WTC11 (cell line): ENCODE results near the gene SPECC1L. TPM values are rescaled to one million over a fixed set of nuclear protein-coding genes. Genes with fewer than 3 reads are reported as not detected.

Experiments
- ATAC-seq: fragments of 200-7000 bp; cut with Tn5 transposase; 2 replicates; pipeline ENCODE4 v1.10.0; 2021; ENCODE audit warnings: mild to moderate bottlenecking, moderate library complexity
- CTCF ChIA-PET: fragments of 300-600 bp; sonication (Branson Sonifier 250); formaldehyde crosslinking; loops from one replicate; lab custom pipeline; 2021; ENCODE audit warnings: antibody characterized with exemption; lab: Charles Lee
- POLR2A ChIA-PET: fragments of 350-600 bp; sonication (Branson Sonifier 250); formaldehyde crosslinking; loops from one replicate; lab custom pipeline; 2021; ENCODE audit warnings: antibody characterized with exemption; lab: Charles Lee
- DNase-seq: peaks from one replicate; pipeline ENCODE4 v3.0.0; 2021; ENCODE audit warnings: low spot score
- H3K27ac Mint-ChIP-seq: 2 replicates; pipeline ENCODE4 v1.8.0; 2021; ENCODE audit warnings: mixed read lengths
- H3K27me3 Mint-ChIP-seq: 2 replicates; pipeline ENCODE4 v1.8.0; 2021; ENCODE audit warnings: low read depth, mild to moderate bottlenecking, moderate library complexity, mixed read lengths
- H3K36me3 Mint-ChIP-seq: 2 replicates; pipeline ENCODE4 v1.8.0; 2021; ENCODE audit warnings: mixed read lengths
- H3K4me1 Mint-ChIP-seq: 2 replicates; pipeline ENCODE4 v1.8.0; 2022; ENCODE audit warnings: mixed read lengths
- H3K4me3 Mint-ChIP-seq: 2 replicates; pipeline ENCODE4 v1.8.0; 2021; ENCODE audit warnings: mild to moderate bottlenecking, moderate library complexity, mixed read lengths
- H3K9me3 Mint-ChIP-seq: 2 replicates; pipeline ENCODE4 v1.8.0; 2021; ENCODE audit warnings: mixed read lengths
- CBFB ChIP-seq: sonication (generic); formaldehyde crosslinking; IDR thresholded peaks from 2 replicates; pipeline ENCODE4 v1.8.1; 2022; ENCODE audit warnings: mild to moderate bottlenecking, low read depth, missing genetic modification reagents
- ETV6 ChIP-seq: sonication (generic); formaldehyde crosslinking; IDR thresholded peaks from 2 replicates; pipeline ENCODE4 v1.8.1; 2022; ENCODE audit warnings: mild to moderate bottlenecking, missing genetic modification reagents
- GRHL2 ChIP-seq: fragments of 250-450 bp; sonication (Bioruptor Pico); IDR thresholded peaks from 2 replicates; pipeline ENCODE4 v1.8.0; 2022; ENCODE audit warnings: mild to moderate bottlenecking, moderate library complexity; ENCODE audit not compliant: insufficient replicate concordance, severe bottlenecking
- IRF2 ChIP-seq: sonication (generic); formaldehyde crosslinking; IDR thresholded peaks from 2 replicates; pipeline ENCODE4 v1.8.0; 2022; ENCODE audit warnings: low read depth, missing genetic modification reagents, borderline replicate concordance
- MYBL2 ChIP-seq: sonication (generic); formaldehyde crosslinking; IDR thresholded peaks from 2 replicates; pipeline ENCODE4 v1.8.1; 2023; ENCODE audit warnings: mild to moderate bottlenecking, moderate library complexity, missing genetic modification reagents
- NR3C1 ChIP-seq: sonication (generic); formaldehyde crosslinking; conservative IDR thresholded peaks from 2 replicates; pipeline ENCODE4 v1.8.1; 2023; ENCODE audit warnings: low read depth, mild to moderate bottlenecking, missing genetic modification reagents
- OVOL2 ChIP-seq: fragments of 250-450 bp; sonication (Bioruptor Pico); IDR thresholded peaks from 2 replicates; pipeline ENCODE4 v1.9.0; 2021; ENCODE audit warnings: mild to moderate bottlenecking, borderline replicate concordance
- PRRX2 ChIP-seq: fragments of 250-450 bp; sonication (Bioruptor Pico); IDR thresholded peaks from 2 replicates; pipeline ENCODE4 v1.8.0; 2021; ENCODE audit warnings: mild to moderate bottlenecking
- RORB ChIP-seq: fragments of 250-450 bp; sonication (Bioruptor Pico); IDR thresholded peaks from 2 replicates; pipeline ENCODE4 v1.9.0; 2021; ENCODE audit warnings: mild to moderate bottlenecking
- SOX15 ChIP-seq: fragments of 250-450 bp; sonication (Bioruptor Pico); IDR thresholded peaks from 2 replicates; pipeline ENCODE4 v1.9.0; 2021; ENCODE audit warnings: mild to moderate bottlenecking
- TCF7 ChIP-seq: sonication (generic); formaldehyde crosslinking; IDR thresholded peaks from 2 replicates; pipeline ENCODE4 v1.8.0; 2022; ENCODE audit warnings: mild to moderate bottlenecking, low read depth, missing genetic modification reagents, moderate library complexity
- TP53 ChIP-seq: sonication (generic); formaldehyde crosslinking; IDR thresholded peaks from 2 replicates; pipeline ENCODE4 v1.8.1; 2023; ENCODE audit warnings: mild to moderate bottlenecking, missing genetic modification reagents
- ZNF232 ChIP-seq: sonication (generic); formaldehyde crosslinking; IDR thresholded peaks from 2 replicates; pipeline ENCODE4 v1.8.0; 2022; ENCODE audit warnings: mild to moderate bottlenecking, missing genetic modification reagents
- ZNF263 ChIP-seq: sonication (generic); formaldehyde crosslinking; IDR thresholded peaks from 2 replicates; pipeline ENCODE4 v1.8.1; 2022; ENCODE audit warnings: low read depth, mild to moderate bottlenecking, moderate library complexity, missing genetic modification reagents
- ZNF416 ChIP-seq: fragments of 250-450 bp; sonication (Bioruptor Pico); IDR thresholded peaks from 2 replicates; pipeline ENCODE4 v1.9.0; 2021; ENCODE audit warnings: mild to moderate bottlenecking, inconsistent platforms
- total RNA-seq: library from RNA; stranded (reverse); gene quantifications from 3 replicates; pipeline ENCODE4 v1.2.3, GENCODE V29; 2021
- TF ChIP-seq, protein P1 (sequence below): sonication (generic); formaldehyde crosslinking; IDR thresholded peaks from 2 replicates; pipeline ENCODE4 v1.8.0; 2023; ENCODE audit warnings: missing genetic modification reagents, mild to moderate bottlenecking, borderline replicate concordance
- TF ChIP-seq, protein P2 (sequence below): fragments of 250-450 bp; sonication (Bioruptor Pico); IDR thresholded peaks from 2 replicates; pipeline ENCODE4 v1.8.0; 2021; ENCODE audit warnings: mild to moderate bottlenecking
- TF ChIP-seq, protein P3 (sequence below): sonication (generic); formaldehyde crosslinking; IDR thresholded peaks from 2 replicates; pipeline ENCODE4 v1.8.1; 2022; ENCODE audit warnings: mild to moderate bottlenecking, missing genetic modification reagents, moderate library complexity, borderline replicate concordance
- TF ChIP-seq, protein P4 (sequence below): sonication (generic); formaldehyde crosslinking; IDR thresholded peaks from 2 replicates; pipeline ENCODE4 v1.8.1; 2023; ENCODE audit warnings: mild to moderate bottlenecking, missing genetic modification reagents
- TF ChIP-seq, protein P5 (sequence below): sonication (generic); formaldehyde crosslinking; IDR thresholded peaks from 2 replicates; pipeline ENCODE4 v1.8.1; 2022; ENCODE audit warnings: low read depth, mild to moderate bottlenecking, moderate library complexity, missing genetic modification reagents, borderline replicate concordance
- TF ChIP-seq, protein P6 (sequence below): fragments of 250-450 bp; sonication (Bioruptor Pico); IDR thresholded peaks from 2 replicates; pipeline ENCODE4 v1.9.0; 2021; ENCODE audit warnings: mild to moderate bottlenecking

Gene SPECC1L
- total RNA-seq, 1 experiment from 2014 or later, result 44.6 TPM

- CTCF ChIA-PET, result no interaction called here
- POLR2A ChIA-PET, result no interaction called here
- DNase-seq (no peak), ATAC-seq (no peak)
- H3K4me3 Mint-ChIP-seq, result no peak overlapping the region
- H3K27me3 Mint-ChIP-seq, result no peaks in the 10 kb centered on the region
- peaks cover 51% of the 10 kb centered on the region for H3K36me3 Mint-ChIP-seq
- no peaks in the 10 kb centered on the region for H3K9me3 Mint-ChIP-seq
- no peaks in the 10 kb centered on the region for H3K4me1 Mint-ChIP-seq
- H3K27ac Mint-ChIP-seq, result no peak overlapping the region
- TF ChIP-seq ZNF416 (CRISPR knock-in tag) (no peak), RORB (CRISPR knock-in tag) (no peak), IRF2 (CRISPR knock-in tag) (no peak), MYBL2 (CRISPR knock-in tag) (no peak)
- TF ChIP-seq, protein P1, sequence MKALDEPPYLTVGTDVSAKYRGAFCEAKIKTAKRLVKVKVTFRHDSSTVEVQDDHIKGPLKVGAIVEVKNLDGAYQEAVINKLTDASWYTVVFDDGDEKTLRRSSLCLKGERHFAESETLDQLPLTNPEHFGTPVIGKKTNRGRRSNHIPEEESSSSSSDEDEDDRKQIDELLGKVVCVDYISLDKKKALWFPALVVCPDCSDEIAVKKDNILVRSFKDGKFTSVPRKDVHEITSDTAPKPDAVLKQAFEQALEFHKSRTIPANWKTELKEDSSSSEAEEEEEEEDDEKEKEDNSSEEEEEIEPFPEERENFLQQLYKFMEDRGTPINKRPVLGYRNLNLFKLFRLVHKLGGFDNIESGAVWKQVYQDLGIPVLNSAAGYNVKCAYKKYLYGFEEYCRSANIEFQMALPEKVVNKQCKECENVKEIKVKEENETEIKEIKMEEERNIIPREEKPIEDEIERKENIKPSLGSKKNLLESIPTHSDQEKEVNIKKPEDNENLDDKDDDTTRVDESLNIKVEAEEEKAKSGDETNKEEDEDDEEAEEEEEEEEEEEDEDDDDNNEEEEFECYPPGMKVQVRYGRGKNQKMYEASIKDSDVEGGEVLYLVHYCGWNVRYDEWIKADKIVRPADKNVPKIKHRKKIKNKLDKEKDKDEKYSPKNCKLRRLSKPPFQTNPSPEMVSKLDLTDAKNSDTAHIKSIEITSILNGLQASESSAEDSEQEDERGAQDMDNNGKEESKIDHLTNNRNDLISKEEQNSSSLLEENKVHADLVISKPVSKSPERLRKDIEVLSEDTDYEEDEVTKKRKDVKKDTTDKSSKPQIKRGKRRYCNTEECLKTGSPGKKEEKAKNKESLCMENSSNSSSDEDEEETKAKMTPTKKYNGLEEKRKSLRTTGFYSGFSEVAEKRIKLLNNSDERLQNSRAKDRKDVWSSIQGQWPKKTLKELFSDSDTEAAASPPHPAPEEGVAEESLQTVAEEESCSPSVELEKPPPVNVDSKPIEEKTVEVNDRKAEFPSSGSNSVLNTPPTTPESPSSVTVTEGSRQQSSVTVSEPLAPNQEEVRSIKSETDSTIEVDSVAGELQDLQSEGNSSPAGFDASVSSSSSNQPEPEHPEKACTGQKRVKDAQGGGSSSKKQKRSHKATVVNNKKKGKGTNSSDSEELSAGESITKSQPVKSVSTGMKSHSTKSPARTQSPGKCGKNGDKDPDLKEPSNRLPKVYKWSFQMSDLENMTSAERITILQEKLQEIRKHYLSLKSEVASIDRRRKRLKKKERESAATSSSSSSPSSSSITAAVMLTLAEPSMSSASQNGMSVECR, result no peak
- TF ChIP-seq, protein P2, sequence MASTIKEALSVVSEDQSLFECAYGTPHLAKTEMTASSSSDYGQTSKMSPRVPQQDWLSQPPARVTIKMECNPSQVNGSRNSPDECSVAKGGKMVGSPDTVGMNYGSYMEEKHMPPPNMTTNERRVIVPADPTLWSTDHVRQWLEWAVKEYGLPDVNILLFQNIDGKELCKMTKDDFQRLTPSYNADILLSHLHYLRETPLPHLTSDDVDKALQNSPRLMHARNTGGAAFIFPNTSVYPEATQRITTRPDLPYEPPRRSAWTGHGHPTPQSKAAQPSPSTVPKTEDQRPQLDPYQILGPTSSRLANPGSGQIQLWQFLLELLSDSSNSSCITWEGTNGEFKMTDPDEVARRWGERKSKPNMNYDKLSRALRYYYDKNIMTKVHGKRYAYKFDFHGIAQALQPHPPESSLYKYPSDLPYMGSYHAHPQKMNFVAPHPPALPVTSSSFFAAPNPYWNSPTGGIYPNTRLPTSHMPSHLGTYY (CRISPR knock-in tag), result no peak
Observed at GRCh38 chr22:24376586-24376985, 106.0 kb downstream of the SPECC1L start.

DNA sequence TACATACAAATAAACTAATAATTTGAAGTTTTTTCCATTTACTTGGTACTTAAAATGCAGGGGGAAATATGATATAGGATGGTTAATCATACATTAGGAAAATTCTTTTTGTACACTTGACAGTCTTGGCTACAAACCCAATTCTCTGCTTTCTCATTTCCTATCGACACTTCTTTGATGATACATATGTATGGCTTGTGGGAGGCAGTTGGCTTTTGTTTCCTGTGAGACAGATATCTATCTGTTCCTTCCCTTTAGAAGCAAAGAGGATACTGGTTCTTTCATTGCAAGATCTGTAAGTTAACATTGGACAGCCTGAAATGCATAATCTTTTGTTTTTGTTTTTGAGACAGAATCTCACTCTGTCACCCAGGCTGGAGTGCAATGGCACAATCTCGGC, 108.9 kb downstream of the SPECC1L start:
- DNase-seq (no peak), ATAC-seq (no peak)
- no peaks in the 10 kb centered on the region for H3K9me3 Mint-ChIP-seq
- POLR2A ChIA-PET, result no interaction called here
- TF ChIP-seq SOX15 (CRISPR knock-in tag) (no peak), TCF7 (CRISPR knock-in tag) (no peak), ZNF232 (CRISPR knock-in tag) (no peak), TP53 (CRISPR knock-in tag) (no peak)
- TF ChIP-seq, protein P3, sequence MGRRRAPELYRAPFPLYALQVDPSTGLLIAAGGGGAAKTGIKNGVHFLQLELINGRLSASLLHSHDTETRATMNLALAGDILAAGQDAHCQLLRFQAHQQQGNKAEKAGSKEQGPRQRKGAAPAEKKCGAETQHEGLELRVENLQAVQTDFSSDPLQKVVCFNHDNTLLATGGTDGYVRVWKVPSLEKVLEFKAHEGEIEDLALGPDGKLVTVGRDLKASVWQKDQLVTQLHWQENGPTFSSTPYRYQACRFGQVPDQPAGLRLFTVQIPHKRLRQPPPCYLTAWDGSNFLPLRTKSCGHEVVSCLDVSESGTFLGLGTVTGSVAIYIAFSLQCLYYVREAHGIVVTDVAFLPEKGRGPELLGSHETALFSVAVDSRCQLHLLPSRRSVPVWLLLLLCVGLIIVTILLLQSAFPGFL, result no peak
- CTCF ChIA-PET, result no interaction called here
- no peak overlapping the region for H3K4me3 Mint-ChIP-seq
- peaks cover 28% of the 10 kb centered on the region for H3K36me3 Mint-ChIP-seq
- H3K27ac Mint-ChIP-seq, result no peak overlapping the region
- no peaks in the 10 kb centered on the region for H3K27me3 Mint-ChIP-seq
- no peaks in the 10 kb centered on the region for H3K4me1 Mint-ChIP-seq

DNA sequence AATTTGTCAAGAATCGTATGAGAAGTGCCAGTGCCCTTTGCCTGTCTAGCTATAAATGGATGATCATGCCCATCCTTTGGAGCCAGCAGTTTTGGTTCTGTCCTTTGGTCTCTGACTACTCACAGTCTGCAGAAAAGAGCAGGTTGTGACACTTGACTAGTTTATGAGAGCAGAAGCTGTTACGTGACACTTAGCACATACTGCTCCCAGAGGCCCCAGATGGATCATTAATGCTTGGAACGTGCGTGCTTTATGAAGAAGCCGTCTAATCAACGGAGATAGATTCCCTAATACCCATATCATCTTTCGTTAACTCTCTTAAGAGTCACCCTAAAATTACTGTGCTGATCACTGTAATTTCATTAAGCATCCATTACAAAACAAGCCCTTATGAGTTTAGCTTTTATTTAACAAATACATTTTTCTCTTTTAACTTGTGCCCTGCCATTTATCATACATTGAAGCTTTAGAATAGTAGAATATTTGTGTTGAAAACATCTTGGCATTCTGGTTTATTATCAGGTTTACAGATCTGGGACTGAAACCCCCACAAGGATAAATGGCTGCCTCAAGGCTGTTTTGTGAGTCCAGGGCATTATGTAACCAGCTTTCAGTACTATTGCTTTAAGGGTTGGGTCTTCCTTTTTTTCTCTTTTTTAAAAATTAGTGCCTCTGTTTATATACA, 109.7 kb downstream of the SPECC1L start:
- DNase-seq, result no peak
- Mint-ChIP-seq H3K9me3 (no peaks in the 10 kb centered on the region), H3K27me3 (no peaks in the 10 kb centered on the region), H3K27ac (no peak overlapping the region), H3K36me3 (peaks cover 22% of the 10 kb centered on the region), H3K4me1 (no peaks in the 10 kb centered on the region), H3K4me3 (no peak overlapping the region)
- POLR2A ChIA-PET, result interaction anchor here (0.6 kb wide), 1 partner anchor 129 kb away, joined by 3 read pairs; no protein-coding TSS in a partner anchor
- CTCF ChIA-PET, result no interaction called here
- no peak for ATAC-seq
- TF ChIP-seq CBFB (CRISPR knock-in tag), result no peak
- TF ChIP-seq OVOL2, result no peak
- no peak for TF ChIP-seq GRHL2
- TF ChIP-seq ZNF263, result no peak
- TF ChIP-seq, protein P4, sequence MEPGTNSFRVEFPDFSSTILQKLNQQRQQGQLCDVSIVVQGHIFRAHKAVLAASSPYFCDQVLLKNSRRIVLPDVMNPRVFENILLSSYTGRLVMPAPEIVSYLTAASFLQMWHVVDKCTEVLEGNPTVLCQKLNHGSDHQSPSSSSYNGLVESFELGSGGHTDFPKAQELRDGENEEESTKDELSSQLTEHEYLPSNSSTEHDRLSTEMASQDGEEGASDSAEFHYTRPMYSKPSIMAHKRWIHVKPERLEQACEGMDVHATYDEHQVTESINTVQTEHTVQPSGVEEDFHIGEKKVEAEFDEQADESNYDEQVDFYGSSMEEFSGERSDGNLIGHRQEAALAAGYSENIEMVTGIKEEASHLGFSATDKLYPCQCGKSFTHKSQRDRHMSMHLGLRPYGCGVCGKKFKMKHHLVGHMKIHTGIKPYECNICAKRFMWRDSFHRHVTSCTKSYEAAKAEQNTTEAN (CRISPR knock-in tag), result no peak
- TF ChIP-seq, protein P5, sequence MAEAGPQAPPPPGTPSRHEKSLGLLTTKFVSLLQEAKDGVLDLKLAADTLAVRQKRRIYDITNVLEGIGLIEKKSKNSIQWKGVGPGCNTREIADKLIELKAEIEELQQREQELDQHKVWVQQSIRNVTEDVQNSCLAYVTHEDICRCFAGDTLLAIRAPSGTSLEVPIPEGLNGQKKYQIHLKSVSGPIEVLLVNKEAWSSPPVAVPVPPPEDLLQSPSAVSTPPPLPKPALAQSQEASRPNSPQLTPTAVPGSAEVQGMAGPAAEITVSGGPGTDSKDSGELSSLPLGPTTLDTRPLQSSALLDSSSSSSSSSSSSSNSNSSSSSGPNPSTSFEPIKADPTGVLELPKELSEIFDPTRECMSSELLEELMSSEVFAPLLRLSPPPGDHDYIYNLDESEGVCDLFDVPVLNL (CRISPR knock-in tag), result no peak
- TF ChIP-seq ETV6, result no peak
- no peak for TF ChIP-seq PRRX2 (CRISPR knock-in tag)
- no peak for TF ChIP-seq NR3C1 (CRISPR knock-in tag)
- TF ChIP-seq, protein P6, sequence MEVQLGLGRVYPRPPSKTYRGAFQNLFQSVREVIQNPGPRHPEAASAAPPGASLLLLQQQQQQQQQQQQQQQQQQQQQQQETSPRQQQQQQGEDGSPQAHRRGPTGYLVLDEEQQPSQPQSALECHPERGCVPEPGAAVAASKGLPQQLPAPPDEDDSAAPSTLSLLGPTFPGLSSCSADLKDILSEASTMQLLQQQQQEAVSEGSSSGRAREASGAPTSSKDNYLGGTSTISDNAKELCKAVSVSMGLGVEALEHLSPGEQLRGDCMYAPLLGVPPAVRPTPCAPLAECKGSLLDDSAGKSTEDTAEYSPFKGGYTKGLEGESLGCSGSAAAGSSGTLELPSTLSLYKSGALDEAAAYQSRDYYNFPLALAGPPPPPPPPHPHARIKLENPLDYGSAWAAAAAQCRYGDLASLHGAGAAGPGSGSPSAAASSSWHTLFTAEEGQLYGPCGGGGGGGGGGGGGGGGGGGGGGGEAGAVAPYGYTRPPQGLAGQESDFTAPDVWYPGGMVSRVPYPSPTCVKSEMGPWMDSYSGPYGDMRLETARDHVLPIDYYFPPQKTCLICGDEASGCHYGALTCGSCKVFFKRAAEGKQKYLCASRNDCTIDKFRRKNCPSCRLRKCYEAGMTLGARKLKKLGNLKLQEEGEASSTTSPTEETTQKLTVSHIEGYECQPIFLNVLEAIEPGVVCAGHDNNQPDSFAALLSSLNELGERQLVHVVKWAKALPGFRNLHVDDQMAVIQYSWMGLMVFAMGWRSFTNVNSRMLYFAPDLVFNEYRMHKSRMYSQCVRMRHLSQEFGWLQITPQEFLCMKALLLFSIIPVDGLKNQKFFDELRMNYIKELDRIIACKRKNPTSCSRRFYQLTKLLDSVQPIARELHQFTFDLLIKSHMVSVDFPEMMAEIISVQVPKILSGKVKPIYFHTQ (CRISPR knock-in tag), result no peak
